Mammary epithelial cell (primary cell): ENCODE results near the gene PADI2.

Experiments
- CTCF ChIP-seq, 2 donors: IDR thresholded peaks in 1 of 2; conservative IDR thresholded peaks in 1 of 2; 2 replicates each; pipeline ENCODE4 v1.5.1; 2011 to 2012; ENCODE audit warnings: inconsistent platforms in 2 of 2, low read length in 2 of 2, mild to moderate bottlenecking in 2 of 2, control low read depth in 1 of 2, low read depth in 1 of 2; ENCODE audit not compliant: insufficient read depth in 1 of 2; ENCODE audit errors: extremely low read depth in 1 of 2
- EZH2 ChIP-seq: IDR thresholded peaks from 2 replicates; pipeline ENCODE4 v1.6.1; 2012; ENCODE audit warnings: low read length, inconsistent platforms, borderline replicate concordance

- no peak for TF ChIP-seq CTCF (conservative IDR thresholded peaks at IDR 0.05 in 1 of 2, IDR thresholded peaks at IDR 0.05 in 1 of 2; ENCODE audit: extremely low read depth in 1 of 2, insufficient read depth in 1 of 2, low read depth in 1 of 2, low read length in 2 of 2)
- no peak for TF ChIP-seq EZH2
Measured at GRCh38 chr1:17167786-17168090, 48.5 kb upstream of the PADI2 start.
